ENCODE data around the gene DPH7.
"Not testable (repeated sequence)": the region's sequence is repeated elsewhere in the genome, so short reads cannot be mapped to it uniquely, and the experiment has no call there.

Gene DPH7

DNA sequence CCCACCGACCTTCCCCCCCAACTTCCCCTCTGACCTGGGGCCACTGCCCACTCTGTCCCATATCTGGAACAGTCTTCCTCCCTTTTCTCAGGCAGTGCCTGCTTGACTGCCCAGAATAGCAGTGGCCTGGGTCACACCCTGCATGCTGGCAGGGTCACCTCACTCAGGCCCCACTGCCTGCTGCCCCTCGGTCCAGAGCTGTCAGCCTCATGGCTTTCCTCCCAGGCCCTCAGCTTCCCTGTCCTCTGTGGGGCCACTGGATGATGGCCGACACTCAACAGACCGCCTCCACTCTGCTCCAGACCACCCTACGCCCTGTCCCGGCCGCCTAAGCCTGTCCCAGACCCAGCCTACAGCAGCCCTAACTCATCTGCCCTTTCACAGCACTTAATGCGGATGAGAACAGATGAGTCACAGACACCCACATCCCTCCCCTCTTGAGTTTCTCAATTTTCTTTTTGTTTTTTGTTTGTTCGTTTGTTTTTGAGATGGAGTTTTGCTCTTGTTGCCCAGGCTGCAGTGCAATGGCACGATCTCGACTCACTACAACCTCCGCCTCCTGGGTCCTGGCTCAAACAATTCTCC, 34.5 kb downstream of the DPH7 start:
- no peak for DNase-seq

GRCh38 chr9:137543237-137543963, 35.3 kb downstream of the DPH7 start:
- no peak for DNase-seq

- no peak for DNase-seq
Observed at GRCh38 chr9:137542486-137542885, 36.2 kb downstream of the DPH7 start.

- no peak for DNase-seq
Observed at GRCh38 chr9:137540536-137540935, 38.2 kb downstream of the DPH7 start.

GRCh38 chr9:137538058-137538457, 40.7 kb downstream of the DPH7 start:
- no peak for DNase-seq

GRCh38 chr9:137536594-137537131, 42.1 kb downstream of the DPH7 start:
- not testable (repeated sequence) for DNase-seq

DNA sequence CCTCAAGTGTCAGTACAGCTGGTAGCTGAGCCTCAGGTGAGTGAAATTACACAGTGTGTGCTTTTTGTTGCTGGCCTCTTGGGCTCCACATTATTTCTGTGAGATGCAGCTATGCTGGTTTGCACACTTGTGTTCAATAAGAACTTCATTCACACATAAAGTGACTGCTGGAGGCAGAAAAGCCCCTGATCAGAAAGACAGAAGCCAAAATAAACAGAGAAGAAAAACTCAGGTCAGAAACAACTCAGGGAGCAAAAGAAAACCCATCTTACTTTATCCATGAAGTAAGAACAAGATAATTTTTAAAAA, 43.7 kb downstream of the DPH7 start:
- DNase-seq, result no peak

- DNase-seq, result no peak
Observed at GRCh38 chr9:137534256-137535119, 44.2 kb downstream of the DPH7 start.

DNA sequence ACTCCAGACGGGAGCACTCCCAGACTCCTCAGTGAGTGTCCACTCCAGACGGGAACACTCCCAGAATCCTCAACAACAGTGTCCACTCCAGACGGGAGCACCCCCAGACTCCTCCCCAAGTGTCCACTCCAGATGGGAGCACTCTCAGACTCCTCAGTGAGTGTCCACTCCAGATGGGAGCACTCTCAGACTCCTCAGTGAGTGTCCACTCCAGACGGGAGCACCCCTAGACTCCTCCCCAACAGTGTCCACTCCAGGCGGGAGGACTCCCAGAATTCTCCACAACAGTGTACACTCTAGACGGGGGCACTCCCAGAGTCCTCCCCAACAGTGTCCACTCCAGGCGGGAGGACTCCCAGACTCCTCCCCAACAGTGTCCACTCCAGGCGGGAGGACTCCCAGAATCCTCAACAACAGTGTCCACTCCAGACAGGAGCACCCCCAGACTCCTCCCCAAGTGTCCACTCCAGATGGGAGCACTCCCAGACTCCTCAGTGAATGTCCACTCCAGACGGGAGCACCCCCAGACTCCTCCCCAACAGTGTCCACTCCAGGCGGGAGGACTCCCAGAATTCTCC, 45.7 kb downstream of the DPH7 start:
- DNase-seq, result not testable (repeated sequence)

GRCh38 chr9:137531099-137531765, 47.5 kb downstream of the DPH7 start:
- no peak for DNase-seq

DNA sequence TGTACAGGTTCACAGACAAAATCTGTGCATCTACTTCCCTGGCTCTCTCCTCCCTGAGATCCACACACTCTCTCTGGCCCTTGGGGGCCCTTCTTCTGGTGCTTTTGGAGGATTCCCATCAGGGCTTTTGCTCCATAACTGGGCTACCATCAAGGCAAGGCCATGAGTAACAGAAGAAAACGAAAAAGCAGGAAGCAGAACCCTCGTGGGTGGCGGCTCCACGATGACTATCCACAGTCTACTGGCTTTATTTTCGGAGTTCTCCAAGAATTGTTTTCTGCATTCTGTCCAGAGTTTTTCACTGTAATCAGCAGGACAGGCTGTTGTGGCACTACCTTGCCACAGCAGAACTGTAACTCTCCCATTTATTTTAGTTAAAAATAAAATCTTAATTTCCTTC, 48.4 kb downstream of the DPH7 start:
- DNase-seq, result no peak

- no peak for DNase-seq
Observed at GRCh38 chr9:137524981-137525317, 53.8 kb downstream of the DPH7 start.

- no peak for DNase-seq
Observed at GRCh38 chr9:137524161-137524980, 54.4 kb downstream of the DPH7 start.

- DNase-seq, result no peak
Observed at GRCh38 chr9:137522746-137523455, 55.8 kb downstream of the DPH7 start.

DNA sequence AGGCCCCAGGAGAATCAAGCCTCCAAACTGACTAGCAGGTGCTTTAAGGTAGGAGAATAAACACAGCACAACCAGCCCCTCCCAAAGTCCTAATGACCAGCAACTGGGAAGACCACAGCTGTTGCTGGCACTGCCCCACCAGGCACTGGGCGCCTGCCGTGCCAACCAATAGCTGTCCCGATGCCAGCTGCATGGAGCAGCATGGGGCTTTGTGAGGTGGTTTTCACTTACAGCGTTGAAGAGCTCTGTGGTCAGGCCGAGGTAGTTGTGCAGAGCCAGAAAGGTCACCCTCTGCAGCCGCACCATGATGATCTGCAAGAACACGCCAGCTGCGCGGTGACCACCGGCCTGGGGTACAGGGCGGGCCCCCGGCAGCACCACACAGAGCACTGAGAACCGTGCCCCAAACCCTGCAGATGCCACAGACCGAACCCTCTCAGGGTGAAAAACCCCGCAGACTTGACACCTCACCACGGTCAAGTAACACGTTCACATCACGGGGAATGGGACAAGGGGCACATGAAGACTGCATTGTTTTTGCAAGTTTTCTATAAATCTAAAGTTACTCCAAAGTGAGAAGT, 57.2 kb downstream of the DPH7 start:
- DNase-seq, result no peak

GRCh38 chr9:137520614-137521404, 57.9 kb downstream of the DPH7 start:
- no peak for DNase-seq

- no peak for DNase-seq
Observed at GRCh38 chr9:137519553-137519952, 59.2 kb downstream of the DPH7 start.

- DNase-seq, result not testable (repeated sequence)
Observed at GRCh38 chr9:137518661-137519459, 59.9 kb downstream of the DPH7 start.

All from CD4-positive, alpha-beta T cell treated with Interferon gamma for 1 hour (primary cell).